HG03442 (cell line): ENCODE measurements around the gene TSPAN7.

ENCODE experiments used
- ATAC-seq: cut with Tn5 transposase; IDR thresholded peaks from one replicate; pipeline ENCODE4 v1.9.1; 2021; ENCODE audit warnings: mild to moderate bottlenecking, moderate library complexity; ENCODE audit not compliant: unreplicated experiment

TSPAN7 gene

GRCh38 chrX:38561126-38561868 lies at the start of gene TSPAN7:
Gene TSPAN7 (plus strand): TSS chrX:38561542. CDS start chrX:38561547, 5 bp downstream.
- peak; percentile 83 for ATAC-seq

GRCh38 chrX:38513112-38513742 lies 48.1 kb upstream of the TSPAN7 start:
- no peak for ATAC-seq

- no peak for ATAC-seq
Measured at GRCh38 chrX:38514016-38514854, 47.1 kb upstream of the TSPAN7 start.

- ATAC-seq = no peak
Measured at GRCh38 chrX:38515291-38515690, 46.1 kb upstream of the TSPAN7 start.

GRCh38 chrX:38516196-38516774 lies 45.1 kb upstream of the TSPAN7 start:
- no peak for ATAC-seq

- no peak for ATAC-seq
Measured at GRCh38 chrX:38519651-38520050, 41.7 kb upstream of the TSPAN7 start.

GRCh38 chrX:38538134-38538533 lies 23.2 kb upstream of the TSPAN7 start:
- ATAC-seq = no peak

GRCh38 chrX:38539748-38540147 lies 21.6 kb upstream of the TSPAN7 start:
- ATAC-seq = no peak

GRCh38 chrX:38548508-38548907 lies 12.8 kb upstream of the TSPAN7 start:
- ATAC-seq = no peak

- no peak for ATAC-seq
Measured at GRCh38 chrX:38552721-38553120, 8.6 kb upstream of the TSPAN7 start.

GRCh38 chrX:38558686-38559085 lies 2.7 kb upstream of the TSPAN7 start:
- ATAC-seq = no peak

GRCh38 chrX:38560776-38561125 lies 591 bp upstream of the TSPAN7 start:
- ATAC-seq = peak; percentile 8

GRCh38 chrX:38561951-38562719 lies 793 bp downstream of the TSPAN7 start:
- no peak for ATAC-seq

- ATAC-seq = no peak
Measured at GRCh38 chrX:38563030-38563429, 1.7 kb downstream of the TSPAN7 start.

GRCh38 chrX:38570396-38570795 lies 9.1 kb downstream of the TSPAN7 start:
- no peak for ATAC-seq

- ATAC-seq = no peak
Measured at GRCh38 chrX:38571058-38571457, 9.7 kb downstream of the TSPAN7 start.

GRCh38 chrX:38574858-38575257 lies 13.5 kb downstream of the TSPAN7 start:
- ATAC-seq = no peak

- no peak for ATAC-seq
Measured at GRCh38 chrX:38575888-38576287, 14.5 kb downstream of the TSPAN7 start.

GRCh38 chrX:38577738-38578137 lies 16.4 kb downstream of the TSPAN7 start:
- ATAC-seq = no peak

GRCh38 chrX:38578167-38578566 lies 16.8 kb downstream of the TSPAN7 start:
- no peak for ATAC-seq

GRCh38 chrX:38583181-38583580 lies 21.8 kb downstream of the TSPAN7 start:
- no peak for ATAC-seq
